ENCODE data around the gene ARID1A. TPM values are rescaled to one million over a fixed set of nuclear protein-coding genes. Genes with fewer than 3 reads are reported as not detected.
A peak's percentile ranks its signal among the peaks of the same experiment; 100 is the strongest.
"Not testable (repeated sequence)": the region's sequence is repeated elsewhere in the genome, so short reads cannot be mapped to it uniquely, and the experiment has no call there.

Gene ARID1A
- total RNA-seq, 1 experiment from 2014 or later = 55.8 TPM

GRCh38 chr1:26810105-26810504, 114.3 kb downstream of the ARID1A start:
- not testable (repeated sequence) for H3K9me2 ChIP-seq (replicated peaks; ENCODE audit: insufficient read depth, low read length); H3K36me3 ChIP-seq (ENCODE audit: insufficient read depth, low read length); H3K9ac ChIP-seq (ENCODE audit: low read length); H3K4me1 ChIP-seq (ENCODE audit: low read length); H3K27me3 ChIP-seq (ENCODE audit: low read length); H2AFZ ChIP-seq (ENCODE audit: low read length); H3K4me3 ChIP-seq (ENCODE audit: low read length); H4K20me1 ChIP-seq (ENCODE audit: insufficient read depth, low read depth, low read length); H3K9me3 ChIP-seq (ENCODE audit: low read length); H3K27ac ChIP-seq (ENCODE audit: low read length); H3K79me2 ChIP-seq (ENCODE audit: low read length); H3K4me2 ChIP-seq (ENCODE audit: low read depth, low read length, poor library complexity, severe bottlenecking)
- DNase-seq = peak; percentile 89

- H3K27me3 ChIP-seq (ENCODE audit: low read length) = no peaks in the 10 kb centered on the region
- H2AFZ ChIP-seq (ENCODE audit: low read length) = no peak overlapping the region
- no peaks in the 10 kb centered on the region for H3K4me1 ChIP-seq (ENCODE audit: low read length)
- no peak overlapping the region for H3K27ac ChIP-seq (ENCODE audit: low read length)
- H3K4me2 ChIP-seq (ENCODE audit: low read depth, low read length, poor library complexity, severe bottlenecking) = no peak overlapping the region
- no peaks in the 10 kb centered on the region for H3K9me2 ChIP-seq (replicated peaks; ENCODE audit: insufficient read depth, low read length)
- H3K4me3 ChIP-seq (ENCODE audit: low read length) = no peak overlapping the region
- no peaks in the 10 kb centered on the region for H3K79me2 ChIP-seq (ENCODE audit: low read length)
- DNase-seq = no peak
- H4K20me1 ChIP-seq (ENCODE audit: insufficient read depth, low read depth, low read length) = no peaks in the 10 kb centered on the region
- H3K9ac ChIP-seq (ENCODE audit: low read length) = no peak overlapping the region
- H3K36me3 ChIP-seq (ENCODE audit: insufficient read depth, low read length) = no peaks in the 10 kb centered on the region
- no peaks in the 10 kb centered on the region for H3K9me3 ChIP-seq (ENCODE audit: low read length)
Observed at GRCh38 chr1:26811057-26811456, 115.2 kb downstream of the ARID1A start.

GRCh38 chr1:26811708-26812107, 115.9 kb downstream of the ARID1A start:
- Histone ChIP-seq H3K4me1 (ENCODE audit: low read length) (no peaks in the 10 kb centered on the region), H4K20me1 (ENCODE audit: insufficient read depth, low read depth, low read length) (no peaks in the 10 kb centered on the region), H3K27ac (ENCODE audit: low read length) (no peak overlapping the region), H3K27me3 (ENCODE audit: low read length) (no peaks in the 10 kb centered on the region), H3K4me2 (ENCODE audit: low read depth, low read length, poor library complexity, severe bottlenecking) (no peak overlapping the region), H3K9me2 (replicated peaks; ENCODE audit: insufficient read depth, low read length) (no peaks in the 10 kb centered on the region), H3K79me2 (ENCODE audit: low read length) (no peaks in the 10 kb centered on the region), H2AFZ (ENCODE audit: low read length) (no peak overlapping the region), H3K4me3 (ENCODE audit: low read length) (no peak overlapping the region), H3K9ac (ENCODE audit: low read length) (no peak overlapping the region), H3K9me3 (ENCODE audit: low read length) (no peaks in the 10 kb centered on the region), H3K36me3 (ENCODE audit: insufficient read depth, low read length) (no peaks in the 10 kb centered on the region)
- no peak for DNase-seq

- no peak overlapping the region for H3K27ac ChIP-seq (ENCODE audit: low read length)
- H3K9ac ChIP-seq (ENCODE audit: low read length) = no peak overlapping the region
Observed at GRCh38 chr1:26814377-26814776, 118.6 kb downstream of the ARID1A start.

GRCh38 chr1:26814893-26815292, 119.1 kb downstream of the ARID1A start:
- H3K36me3 ChIP-seq (ENCODE audit: insufficient read depth, low read length) = no peaks in the 10 kb centered on the region
- H3K79me2 ChIP-seq (ENCODE audit: low read length) = no peaks in the 10 kb centered on the region
- H2AFZ ChIP-seq (ENCODE audit: low read length) = no peak overlapping the region
- no peak overlapping the region for H3K27ac ChIP-seq (ENCODE audit: low read length)
- H3K4me2 ChIP-seq (ENCODE audit: low read depth, low read length, poor library complexity, severe bottlenecking) = no peak overlapping the region
- H3K4me3 ChIP-seq (ENCODE audit: low read length) = no peak overlapping the region
- H3K9me3 ChIP-seq (ENCODE audit: low read length) = no peaks in the 10 kb centered on the region
- H3K27me3 ChIP-seq (ENCODE audit: low read length) = no peaks in the 10 kb centered on the region
- H4K20me1 ChIP-seq (ENCODE audit: insufficient read depth, low read depth, low read length) = no peaks in the 10 kb centered on the region
- no peaks in the 10 kb centered on the region for H3K4me1 ChIP-seq (ENCODE audit: low read length)
- H3K9ac ChIP-seq (ENCODE audit: low read length) = no peak overlapping the region
- no peaks in the 10 kb centered on the region for H3K9me2 ChIP-seq (replicated peaks; ENCODE audit: insufficient read depth, low read length)
- DNase-seq = no peak

More at GRCh38 chr1:26814377-26814776, 118.6 kb downstream of the ARID1A start:
- Histone ChIP-seq H2AFZ (ENCODE audit: low read length) (no peak overlapping the region), H3K9me3 (ENCODE audit: low read length) (no peaks in the 10 kb centered on the region), H3K36me3 (ENCODE audit: insufficient read depth, low read length) (no peaks in the 10 kb centered on the region), H3K9me2 (replicated peaks; ENCODE audit: insufficient read depth, low read length) (no peaks in the 10 kb centered on the region), H3K4me3 (ENCODE audit: low read length) (no peak overlapping the region), H3K4me1 (ENCODE audit: low read length) (no peaks in the 10 kb centered on the region), H3K27me3 (ENCODE audit: low read length) (no peaks in the 10 kb centered on the region), H3K4me2 (ENCODE audit: low read depth, low read length, poor library complexity, severe bottlenecking) (no peak overlapping the region), H3K79me2 (ENCODE audit: low read length) (no peaks in the 10 kb centered on the region), H4K20me1 (ENCODE audit: insufficient read depth, low read depth, low read length) (no peaks in the 10 kb centered on the region)
- DNase-seq = no peak

- H3K9me3 ChIP-seq (ENCODE audit: low read length) = no peaks in the 10 kb centered on the region
- no peaks in the 10 kb centered on the region for H3K27me3 ChIP-seq (ENCODE audit: low read length)
- no peaks in the 10 kb centered on the region for H3K79me2 ChIP-seq (ENCODE audit: low read length)
- peak overlapping the region; percentile 94 for H2AFZ ChIP-seq (ENCODE audit: low read length)
- H3K4me2 ChIP-seq (ENCODE audit: low read depth, low read length, poor library complexity, severe bottlenecking) = peak overlapping the region; percentile 69
- peak overlapping the region; percentile 57 for H3K4me3 ChIP-seq (ENCODE audit: low read length)
- peak overlapping the region; percentile 42 for H3K9ac ChIP-seq (ENCODE audit: low read length)
- H3K4me1 ChIP-seq (ENCODE audit: low read length) = peaks cover 18% of the 10 kb centered on the region
- no peaks in the 10 kb centered on the region for H4K20me1 ChIP-seq (ENCODE audit: insufficient read depth, low read depth, low read length)
- peak overlapping the region; percentile 85 for H3K27ac ChIP-seq (ENCODE audit: low read length)
- H3K9me2 ChIP-seq (replicated peaks; ENCODE audit: insufficient read depth, low read length) = no peaks in the 10 kb centered on the region
- H3K36me3 ChIP-seq (ENCODE audit: insufficient read depth, low read length) = no peaks in the 10 kb centered on the region
- DNase-seq = peak; percentile 94
Observed at GRCh38 chr1:26820784-26821269, 125.0 kb downstream of the ARID1A start.

- Histone ChIP-seq H3K27me3 (ENCODE audit: low read length) (no peaks in the 10 kb centered on the region), H3K9ac (ENCODE audit: low read length) (no peak overlapping the region), H3K9me2 (replicated peaks; ENCODE audit: insufficient read depth, low read length) (no peaks in the 10 kb centered on the region), H2AFZ (ENCODE audit: low read length) (no peak overlapping the region), H3K9me3 (ENCODE audit: low read length) (no peaks in the 10 kb centered on the region), H3K4me2 (ENCODE audit: low read depth, low read length, poor library complexity, severe bottlenecking) (no peak overlapping the region), H3K4me3 (ENCODE audit: low read length) (no peak overlapping the region), H3K79me2 (ENCODE audit: low read length) (peaks cover 14% of the 10 kb centered on the region), H3K36me3 (ENCODE audit: insufficient read depth, low read length) (no peaks in the 10 kb centered on the region), H3K4me1 (ENCODE audit: low read length) (peaks cover 28% of the 10 kb centered on the region), H4K20me1 (ENCODE audit: insufficient read depth, low read depth, low read length) (no peaks in the 10 kb centered on the region), H3K27ac (ENCODE audit: low read length) (no peak overlapping the region)
- DNase-seq = peak; percentile 40
Observed at GRCh38 chr1:26822737-26823395, 127.1 kb downstream of the ARID1A start.

GRCh38 chr1:26824731-26825130, 128.9 kb downstream of the ARID1A start:
- Histone ChIP-seq H2AFZ (ENCODE audit: low read length) (no peak overlapping the region), H3K4me1 (ENCODE audit: low read length) (peaks cover 45% of the 10 kb centered on the region), H3K9me3 (ENCODE audit: low read length) (no peaks in the 10 kb centered on the region), H3K4me2 (ENCODE audit: low read depth, low read length, poor library complexity, severe bottlenecking) (no peak overlapping the region), H3K36me3 (ENCODE audit: insufficient read depth, low read length) (no peaks in the 10 kb centered on the region), H3K27me3 (ENCODE audit: low read length) (no peaks in the 10 kb centered on the region), H4K20me1 (ENCODE audit: insufficient read depth, low read depth, low read length) (no peaks in the 10 kb centered on the region), H3K9ac (ENCODE audit: low read length) (no peak overlapping the region), H3K9me2 (replicated peaks; ENCODE audit: insufficient read depth, low read length) (no peaks in the 10 kb centered on the region), H3K4me3 (ENCODE audit: low read length) (no peak overlapping the region), H3K27ac (ENCODE audit: low read length) (no peak overlapping the region), H3K79me2 (ENCODE audit: low read length) (peaks cover 31% of the 10 kb centered on the region)
- no peak for DNase-seq
